Endothelial cell of umbilical vein (primary cell): ENCODE data around the gene VSX2. TPM values are rescaled to one million over a fixed set of nuclear protein-coding genes. Genes with fewer than 3 reads are reported as not detected.

ENCODE experiments used
- BruUV-seq: library from RNA; stranded (reverse); fragments of 400-500 nt; replicated peaks from 2 replicates; lab custom pipeline; 2021; lab: Mats Ljungman, UMichigan
- CTCF ChIA-PET: fragments of 300-600, 350-600 bp; sonication (Branson Sonifier 250); formaldehyde crosslinking; loops from one replicate; lab custom pipeline; 2021; ENCODE audit warnings: antibody characterized with exemption, inconsistent platforms; lab: Charles Lee
- POLR2A ChIA-PET: fragments of 300-600, 350-600 bp; sonication (Branson Sonifier 250); formaldehyde crosslinking; loops from one replicate; lab custom pipeline; 2021; ENCODE audit warnings: antibody characterized with exemption, inconsistent platforms; lab: Charles Lee
- DNase-seq: peaks from one replicate; pipeline ENCODE4 v3.0.0-alpha.2; 2011; ENCODE audit warnings: low read depth, low spot score
- FAIRE-seq: peaks from 2 replicates; lab custom pipeline; 2011; peaks lifted over from hg19 to GRCh38; lab: Jason Lieb, UNC
- H2AFZ ChIP-seq: 2 replicates; pipeline ENCODE4 v1.6.0; 2012; ENCODE audit warnings: low read depth, low read length, control low read depth, inconsistent platforms
- H3K27ac ChIP-seq: 2 replicates; pipeline ENCODE4 v1.5.1; 2011; ENCODE audit warnings: low read depth, mild to moderate bottlenecking, control low read depth, low read length, moderate library complexity; ENCODE audit not compliant: insufficient read depth
- H3K27me3 ChIP-seq, 2 experiments: 2 replicates each; pipeline versions ENCODE4 v1.6.0 to v1.6.1; 2011; ENCODE audit warnings: low read length in 2 of 2, mixed read lengths in 1 of 2; ENCODE audit not compliant: control insufficient read depth in 2 of 2, insufficient read depth in 2 of 2
- H3K36me3 ChIP-seq, 2 experiments: 2 replicates in 1 of 2; 3 replicates in 1 of 2; pipeline ENCODE4 v1.5.1; 2011; ENCODE audit warnings: low read length in 2 of 2, mild to moderate bottlenecking in 1 of 2, moderate library complexity in 1 of 2; ENCODE audit not compliant: control insufficient read depth in 2 of 2, insufficient read depth in 2 of 2; ENCODE audit errors: extremely low read depth in 1 of 2
- H3K4me1 ChIP-seq: 3 replicates; pipeline ENCODE4 v1.5.1; 2011; ENCODE audit warnings: mild to moderate bottlenecking, low read length; ENCODE audit not compliant: control insufficient read depth, insufficient read depth; ENCODE audit errors: extremely low read depth
- H3K4me2 ChIP-seq: 2 replicates; pipeline ENCODE4 v1.6.1; 2011; ENCODE audit warnings: low read length, control low read depth, mixed read lengths; ENCODE audit not compliant: insufficient read depth
- H3K4me3 ChIP-seq, 3 experiments: fragments of 200-600 bp in 1 of 3; sonication (generic), shearing (Covaris generic) in 1 of 3; replicated peaks in 1 of 3; 2 replicates each; pipeline ENCODE4 v1.5.1; 2011 to 2016; ENCODE audit warnings: control low read depth in 3 of 3, low read length in 3 of 3, mild to moderate bottlenecking in 2 of 3, inconsistent platforms in 1 of 3, low read depth in 1 of 3, moderate library complexity in 1 of 3; ENCODE audit not compliant: insufficient read depth in 1 of 3
- H3K79me2 ChIP-seq: 2 replicates; pipeline ENCODE4 v1.6.0; 2012; ENCODE audit warnings: low read length, inconsistent platforms; ENCODE audit not compliant: control insufficient read depth, insufficient read depth
- H3K9ac ChIP-seq: replicated peaks from 2 replicates; pipeline ENCODE3; 2011; ENCODE audit warnings: low read length, control low read depth; ENCODE audit not compliant: insufficient read depth; ENCODE audit errors: extremely low read depth
- H3K9me1 ChIP-seq: replicated peaks from 3 replicates; pipeline ENCODE4 v1.6.0; 2011; ENCODE audit warnings: mild to moderate bottlenecking, low read length; ENCODE audit not compliant: control insufficient read depth, insufficient read depth; ENCODE audit errors: extremely low read depth
- H3K9me3 ChIP-seq: replicated peaks from 2 replicates; pipeline ENCODE4 v1.5.1; 2012; ENCODE audit warnings: low read length, inconsistent platforms; ENCODE audit not compliant: control insufficient read depth, insufficient read depth
- H4K20me1 ChIP-seq: replicated peaks from 2 replicates; pipeline ENCODE3; 2011; ENCODE audit warnings: mild to moderate bottlenecking, low read length; ENCODE audit not compliant: control insufficient read depth, insufficient read depth; ENCODE audit errors: extremely low read depth
- CTCF ChIP-seq, 2 donors: IDR thresholded peaks; 1 replicate in 1 of 2; 2 replicates in 1 of 2; pipeline ENCODE4 v1.5.1; 2011; ENCODE audit warnings: low read length in 2 of 2, mild to moderate bottlenecking in 2 of 2, moderate library complexity in 2 of 2, control low read depth in 1 of 2, inconsistent platforms in 1 of 2, low read depth in 1 of 2; ENCODE audit not compliant: insufficient read depth in 1 of 2; ENCODE audit errors: extremely low read depth in 1 of 2
- EZH2 ChIP-seq: IDR thresholded peaks from 2 replicates; pipeline ENCODE4 v1.6.1; 2012; ENCODE audit warnings: borderline replicate concordance, low read depth, mild to moderate bottlenecking, moderate library complexity, low read length, inconsistent platforms; ENCODE audit not compliant: severe bottlenecking
- FOS ChIP-seq: IDR thresholded peaks from 2 replicates; pipeline ENCODE4 v1.6.1; 2011; ENCODE audit warnings: mild to moderate bottlenecking, low read length, moderate library complexity, borderline replicate concordance; ENCODE audit not compliant: insufficient read depth
- GATA2 ChIP-seq: IDR thresholded peaks from 2 replicates; pipeline ENCODE4 v1.7.0; 2011; ENCODE audit warnings: low read depth, mild to moderate bottlenecking, moderate library complexity, mixed read lengths, low read length; ENCODE audit not compliant: insufficient read length, insufficient read depth
- JUN ChIP-seq: IDR thresholded peaks from 2 replicates; pipeline ENCODE4 v1.6.1; 2011; ENCODE audit warnings: borderline replicate concordance, low read depth; ENCODE audit not compliant: insufficient read length, insufficient read depth
- MAX ChIP-seq: IDR thresholded peaks from 2 replicates; pipeline ENCODE4 v1.6.1; 2011; ENCODE audit not compliant: insufficient read depth, insufficient read length
- MYC ChIP-seq: IDR thresholded peaks from one replicate; pipeline ENCODE4 v1.6.1; 2011; ENCODE audit warnings: mild to moderate bottlenecking, low read depth, low read length
- POLR2A ChIP-seq: IDR thresholded peaks from 2 replicates; pipeline ENCODE4 v1.6.1; 2012; ENCODE audit warnings: low read depth, mild to moderate bottlenecking, control low read depth, low read length
- POLR2AphosphoS5 ChIP-seq: IDR thresholded peaks from 2 replicates; pipeline ENCODE4 v1.6.1; 2012; ENCODE audit warnings: low read depth, mild to moderate bottlenecking, control low read depth, low read length, moderate library complexity; ENCODE audit not compliant: insufficient read depth
- dilution Hi-C: fragments of 300-500 bp; cut with MboI; formaldehyde crosslinking; loops from one replicate; pipeline ENCODE4 v1.15.0; 2019; ENCODE audit warnings: low sequenced_read_pairs; ENCODE audit not compliant: extremely low pct_ligation_motif_present
- intact Hi-C: fragments of 100-400 bp; cut with micrococcal nuclease; formaldehyde crosslinking; loops from one replicate; pipeline ENCODE4 v1.10.0; 2022
- polyA plus RNA-seq, 4 experiments: library from polyadenylated mRNA; depleted of rRNA in 3 of 4; stranded (reverse) in 3 of 4; unstranded in 1 of 4; fragments of >200 nt; gene quantifications; 2 replicates each; pipeline versions ENCODE4 v1.2.1 to v1.2.3, GENCODE V29; 2011 to 2012; ENCODE audit warnings: missing spikeins in 1 of 4
- total RNA-seq: library from RNA; stranded (reverse); gene quantifications from 2 replicates; pipeline ENCODE4 v1.2.3, GENCODE V29; 2021

The VSX2 gene
- total and polyA plus RNA-seq, 2 donors (not counting 3 experiments of a cell fraction or from before 2014, with no cell fraction given), result not detected

GRCh38 chr14:74261288-74261687, 22.0 kb downstream of the VSX2 start:
- BruUV-seq, result no TSS peak
- ChIA-PET CTCF (no interaction called here), POLR2A (no interaction called here)
- Histone ChIP-seq H2AFZ (no peak overlapping the region), H3K4me3 (no peak overlapping the region), H3K27me3 (no peaks in the 10 kb centered on the region), H3K4me1 (peaks cover 4% of the 10 kb centered on the region), H3K9ac (no peak overlapping the region), H3K4me2 (no peak overlapping the region), H3K27ac (no peak overlapping the region), H3K36me3 (no peaks in the 10 kb centered on the region), H3K9me1 (no peaks in the 10 kb centered on the region), H3K9me3 (no peaks in the 10 kb centered on the region), H3K79me2 (no peaks in the 10 kb centered on the region), H4K20me1 (no peaks in the 10 kb centered on the region)
- dilution Hi-C loops, result no loop called here
- intact Hi-C loops, result no loop called here
- FAIRE-seq, result no peak
- no peak for TF ChIP-seq FOS
- TF ChIP-seq CTCF (IDR thresholded peaks at IDR 0.05; ENCODE audit: extremely low read depth in 1 of 2, insufficient read depth in 1 of 2, low read depth in 1 of 2, low read length in 2 of 2), result no peak
- TF ChIP-seq POLR2AphosphoS5, result no peak
- no peak for TF ChIP-seq GATA2
- TF ChIP-seq MAX, result no peak
- no peak for TF ChIP-seq POLR2A
- TF ChIP-seq EZH2, result no peak
- TF ChIP-seq MYC, result no peak
- no peak for TF ChIP-seq JUN
- DNase-seq, result no peak
